K562 (cell line): Measurements from ENCODE around the gene CD101.

Experiments
- KAT2B ChIP-seq: IDR thresholded peaks from one replicate; pipeline ENCODE4 v1.6.1; 2012; ENCODE audit warnings: low read depth, mild to moderate bottlenecking, control low read depth, inconsistent platforms, low read length, moderate library complexity
- KLF10 ChIP-seq: fragments of 250-450 bp; sonication (Bioruptor Pico); IDR thresholded peaks from 2 replicates; pipeline ENCODE4 v1.6.1; 2021; ENCODE audit warnings: matching md5 sums
- NRF1 ChIP-seq, 2 experiments: fragments of 450-650 bp; IDR thresholded peaks in 1 of 2; conservative IDR thresholded peaks in 1 of 2; 2 replicates each; pipeline ENCODE4 v1.6.1; 2014; ENCODE audit warnings: mild to moderate bottlenecking in 2 of 2
- POLR2AphosphoS5 ChIP-seq: IDR thresholded peaks from 2 replicates; pipeline ENCODE4 v1.6.1; 2011; ENCODE audit warnings: mild to moderate bottlenecking, low read depth, low read length, moderate library complexity; ENCODE audit not compliant: control insufficient read depth, insufficient read depth
- SIN3A ChIP-seq, 2 experiments: fragments of 150-350 bp in 1 of 2; IDR thresholded peaks; 2 replicates each; pipeline ENCODE4 v1.6.1; 2011 to 2016; ENCODE audit warnings: borderline replicate concordance in 2 of 2, low read depth in 2 of 2, low read length in 2 of 2, mild to moderate bottlenecking in 2 of 2, moderate library complexity in 2 of 2; ENCODE audit not compliant: control insufficient read depth in 1 of 2
- TF ChIP-seq, protein P1 (sequence below): sonication (generic); formaldehyde crosslinking; IDR thresholded peaks from 2 replicates; pipeline ENCODE4 v1.8.0; 2022; ENCODE audit warnings: missing genetic modification reagents, mild to moderate bottlenecking, borderline replicate concordance
- TF ChIP-seq, protein P2 (sequence below), 3 experiments: IDR thresholded peaks in 2 of 3; conservative IDR thresholded peaks in 1 of 3; 2 replicates each; pipeline ENCODE4 v1.5.1; 2011 to 2012; ENCODE audit warnings: low read length in 3 of 3, mild to moderate bottlenecking in 3 of 3, control low read depth in 2 of 3, improper control_type of control experiment in 1 of 3, inconsistent platforms in 1 of 3, low read depth in 1 of 3, mixed read lengths in 1 of 3, moderate library complexity in 1 of 3; ENCODE audit not compliant: insufficient read depth in 2 of 3

DNA sequence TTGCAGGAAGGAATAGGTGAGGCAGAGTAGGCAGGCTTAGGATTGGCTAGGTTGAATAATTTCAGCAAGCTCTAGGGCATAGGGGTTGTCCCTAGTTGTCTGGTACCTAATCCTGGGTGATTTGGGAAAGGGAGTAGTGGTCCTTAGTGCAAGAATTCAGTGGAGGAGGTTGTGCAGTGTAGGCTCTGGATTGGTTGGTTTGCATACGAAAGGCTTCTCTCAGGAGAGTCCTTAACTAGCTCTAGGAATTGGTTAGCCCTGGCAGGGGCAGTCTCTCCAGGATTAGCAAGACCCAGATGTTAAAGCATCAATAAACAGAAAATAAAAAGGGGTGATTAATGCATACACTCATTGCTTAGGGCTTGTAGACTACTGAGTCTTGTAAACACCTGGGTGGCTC, 9.6 kb upstream of the CD101 start:
- TF ChIP-seq NRF1 (conservative IDR thresholded peaks at IDR 0.05 in 1 of 2, IDR thresholded peaks at IDR 0.05 in 1 of 2): no peak
- TF ChIP-seq KLF10 (CRISPR knock-in tag): no peak
- TF ChIP-seq SIN3A (IDR thresholded peaks at IDR 0.05; ENCODE audit: borderline replicate concordance in 2 of 2, control insufficient read depth in 1 of 2, low read depth in 2 of 2, low read length in 2 of 2): no peak
- no peak for TF ChIP-seq KAT2B
- TF ChIP-seq, protein P1, sequence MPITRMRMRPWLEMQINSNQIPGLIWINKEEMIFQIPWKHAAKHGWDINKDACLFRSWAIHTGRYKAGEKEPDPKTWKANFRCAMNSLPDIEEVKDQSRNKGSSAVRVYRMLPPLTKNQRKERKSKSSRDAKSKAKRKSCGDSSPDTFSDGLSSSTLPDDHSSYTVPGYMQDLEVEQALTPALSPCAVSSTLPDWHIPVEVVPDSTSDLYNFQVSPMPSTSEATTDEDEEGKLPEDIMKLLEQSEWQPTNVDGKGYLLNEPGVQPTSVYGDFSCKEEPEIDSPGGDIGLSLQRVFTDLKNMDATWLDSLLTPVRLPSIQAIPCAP (CRISPR knock-in tag): no peak
- TF ChIP-seq, protein P2, sequence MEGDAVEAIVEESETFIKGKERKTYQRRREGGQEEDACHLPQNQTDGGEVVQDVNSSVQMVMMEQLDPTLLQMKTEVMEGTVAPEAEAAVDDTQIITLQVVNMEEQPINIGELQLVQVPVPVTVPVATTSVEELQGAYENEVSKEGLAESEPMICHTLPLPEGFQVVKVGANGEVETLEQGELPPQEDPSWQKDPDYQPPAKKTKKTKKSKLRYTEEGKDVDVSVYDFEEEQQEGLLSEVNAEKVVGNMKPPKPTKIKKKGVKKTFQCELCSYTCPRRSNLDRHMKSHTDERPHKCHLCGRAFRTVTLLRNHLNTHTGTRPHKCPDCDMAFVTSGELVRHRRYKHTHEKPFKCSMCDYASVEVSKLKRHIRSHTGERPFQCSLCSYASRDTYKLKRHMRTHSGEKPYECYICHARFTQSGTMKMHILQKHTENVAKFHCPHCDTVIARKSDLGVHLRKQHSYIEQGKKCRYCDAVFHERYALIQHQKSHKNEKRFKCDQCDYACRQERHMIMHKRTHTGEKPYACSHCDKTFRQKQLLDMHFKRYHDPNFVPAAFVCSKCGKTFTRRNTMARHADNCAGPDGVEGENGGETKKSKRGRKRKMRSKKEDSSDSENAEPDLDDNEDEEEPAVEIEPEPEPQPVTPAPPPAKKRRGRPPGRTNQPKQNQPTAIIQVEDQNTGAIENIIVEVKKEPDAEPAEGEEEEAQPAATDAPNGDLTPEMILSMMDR (IDR thresholded peaks at IDR 0.05 in 2 of 3, conservative IDR thresholded peaks at IDR 0.05 in 1 of 3; ENCODE audit: insufficient read depth in 2 of 3, low read depth in 1 of 3, low read length in 3 of 3): no peak
- TF ChIP-seq POLR2AphosphoS5: no peak
